Right lobe of liver (tissue), 4 donors: ENCODE measurements around the gene MED25.

Experiments used
- POLR2A ChIP-seq: fragments of 450-650 bp; IDR thresholded peaks from one replicate; pipeline ENCODE4 v1.6.1; 2017; ENCODE audit warnings: antibody characterized with exemption, mild to moderate bottlenecking
- TF ChIP-seq, protein P1 (sequence below), 4 donors: fragments of 200-600 bp in 3 of 4; fragments of 450-650 bp in 1 of 4; IDR thresholded peaks; one replicate each; pipeline versions ENCODE4 v1.5.1 to v1.8.0; 2016 to 2022; ENCODE audit warnings: antibody characterized with exemption in 4 of 4, mild to moderate bottlenecking in 2 of 4
- donor health status: DM: no; HTN: no; CAD: no.
- donor health status: DM: no; HTN: no; CAD: no.
- donor health status: DM: no; HTN: yes; CAD: no.

DNA sequence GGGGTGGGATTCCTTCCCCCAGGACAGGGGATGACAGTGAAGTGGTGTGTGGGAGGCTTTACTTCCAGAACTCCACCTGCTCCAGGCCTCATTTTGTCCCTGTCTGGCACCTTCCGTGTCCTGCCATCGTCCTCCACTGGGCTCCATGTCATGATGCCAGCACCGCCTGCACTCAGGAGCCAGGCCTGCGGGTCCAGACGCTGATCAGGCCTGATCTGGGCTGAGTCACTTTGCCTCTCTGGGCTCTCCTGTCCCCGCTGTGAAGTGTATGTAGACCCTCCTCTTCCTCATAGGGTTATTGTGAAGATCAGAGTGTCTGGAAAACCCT is 14.6 kb upstream of the MED25 start:
- TF ChIP-seq, protein P1, sequence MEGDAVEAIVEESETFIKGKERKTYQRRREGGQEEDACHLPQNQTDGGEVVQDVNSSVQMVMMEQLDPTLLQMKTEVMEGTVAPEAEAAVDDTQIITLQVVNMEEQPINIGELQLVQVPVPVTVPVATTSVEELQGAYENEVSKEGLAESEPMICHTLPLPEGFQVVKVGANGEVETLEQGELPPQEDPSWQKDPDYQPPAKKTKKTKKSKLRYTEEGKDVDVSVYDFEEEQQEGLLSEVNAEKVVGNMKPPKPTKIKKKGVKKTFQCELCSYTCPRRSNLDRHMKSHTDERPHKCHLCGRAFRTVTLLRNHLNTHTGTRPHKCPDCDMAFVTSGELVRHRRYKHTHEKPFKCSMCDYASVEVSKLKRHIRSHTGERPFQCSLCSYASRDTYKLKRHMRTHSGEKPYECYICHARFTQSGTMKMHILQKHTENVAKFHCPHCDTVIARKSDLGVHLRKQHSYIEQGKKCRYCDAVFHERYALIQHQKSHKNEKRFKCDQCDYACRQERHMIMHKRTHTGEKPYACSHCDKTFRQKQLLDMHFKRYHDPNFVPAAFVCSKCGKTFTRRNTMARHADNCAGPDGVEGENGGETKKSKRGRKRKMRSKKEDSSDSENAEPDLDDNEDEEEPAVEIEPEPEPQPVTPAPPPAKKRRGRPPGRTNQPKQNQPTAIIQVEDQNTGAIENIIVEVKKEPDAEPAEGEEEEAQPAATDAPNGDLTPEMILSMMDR (IDR thresholded peaks at IDR 0.05) = no peak
- TF ChIP-seq POLR2A = no peak
